HEK293 (cell line): ENCODE data around the gene DGUOK.

Experiments
- CTCF ChIA-PET: fragments of 350-600 bp; formaldehyde crosslinking; extraction: SDS; loops from one replicate; lab custom pipeline; 2021; ENCODE audit warnings: antibody characterized with exemption; lab: Yijun Ruan, JAX
- POLR2A ChIA-PET: fragments of 300-600 bp; formaldehyde crosslinking; extraction: SDS; loops from one replicate; lab custom pipeline; 2020; ENCODE audit warnings: antibody characterized with exemption, inconsistent platforms; lab: Yijun Ruan, JAX
- H3K27ac ChIP-seq: fragments of 200-500 bp; sonication (Bioruptor generic); 2 replicates; pipeline ENCODE4 v1.5.1; 2014; ENCODE audit warnings: low read depth, low read length, control low read depth, inconsistent platforms; ENCODE audit errors: extremely low read depth
- H3K36me3 ChIP-seq, 2 experiments: fragments of 200-500 bp in 1 of 2; sonication (Bioruptor generic) in 1 of 2; 1 replicate in 1 of 2; 2 replicates in 1 of 2; pipeline ENCODE4 v1.5.1; 2014 to 2017; ENCODE audit warnings: inconsistent platforms in 2 of 2, low read length in 2 of 2; ENCODE audit not compliant: control insufficient read depth in 2 of 2, insufficient read depth in 1 of 2
- H3K4me1 ChIP-seq: fragments of 200-500 bp; sonication (Bioruptor generic); 2 replicates; pipeline ENCODE4 v1.5.1; 2014; ENCODE audit warnings: mild to moderate bottlenecking, low read length, inconsistent platforms; ENCODE audit not compliant: control insufficient read depth, insufficient read depth
- H3K4me3 ChIP-seq: 2 replicates; pipeline ENCODE4 v1.5.1; 2011; ENCODE audit warnings: low read depth, mild to moderate bottlenecking, control low read depth, low read length, moderate library complexity
- H3K9me3 ChIP-seq: fragments of 200-500 bp; sonication (Bioruptor generic); 2 replicates; pipeline ENCODE4 v1.5.1; 2014; ENCODE audit warnings: low read depth, low read length, inconsistent platforms; ENCODE audit not compliant: control insufficient read depth, insufficient read depth
- IKZF3 ChIP-seq: fragments of 450-650 bp; IDR thresholded peaks from 2 replicates; pipeline ENCODE4 v1.5.0; 2018; ENCODE audit warnings: missing biosample characterization, mild to moderate bottlenecking, missing genetic modification characterization, moderate library complexity
- MYNN ChIP-seq: fragments of 450-650 bp; formaldehyde crosslinking; IDR thresholded peaks from 2 replicates; pipeline ENCODE4 v1.5.1; 2016; ENCODE audit warnings: missing biosample characterization, missing genetic modification characterization, borderline replicate concordance
- TRIM28 ChIP-seq: IDR thresholded peaks from 2 replicates; pipeline ENCODE4 v1.6.1; 2011; ENCODE audit warnings: low read length, control low read depth, borderline replicate concordance
- YY2 ChIP-seq: fragments of 450-650 bp; formaldehyde crosslinking; IDR thresholded peaks from 2 replicates; pipeline ENCODE4 v1.5.1; 2016; ENCODE audit warnings: missing biosample characterization, missing genetic modification characterization
- ZFHX2 ChIP-seq: fragments of 450-650 bp; formaldehyde crosslinking; conservative IDR thresholded peaks from 2 replicates; pipeline ENCODE4 v1.5.1; 2016; ENCODE audit warnings: missing biosample characterization, missing genetic modification characterization
- ZNF133 ChIP-seq: fragments of 450-650 bp; formaldehyde crosslinking; IDR thresholded peaks from 2 replicates; pipeline ENCODE4 v1.5.1; 2016; ENCODE audit warnings: missing biosample characterization, missing genetic modification characterization
- ZNF138 ChIP-seq: fragments of 450-650 bp; formaldehyde crosslinking; IDR thresholded peaks from 2 replicates; pipeline ENCODE4 v1.5.1; 2016; ENCODE audit warnings: missing biosample characterization, missing genetic modification characterization, borderline replicate concordance
- ZNF174 ChIP-seq: fragments of 450-650 bp; formaldehyde crosslinking; IDR thresholded peaks from 2 replicates; pipeline ENCODE4 v1.5.0; 2017; ENCODE audit warnings: missing biosample characterization, mild to moderate bottlenecking, missing genetic modification characterization
- ZNF23 ChIP-seq: fragments of 450-650 bp; formaldehyde crosslinking; IDR thresholded peaks from 2 replicates; pipeline ENCODE4 v1.5.1; 2016; ENCODE audit warnings: missing biosample characterization, missing genetic modification characterization, borderline replicate concordance
- ZNF391 ChIP-seq: fragments of 450-650 bp; formaldehyde crosslinking; IDR thresholded peaks from 2 replicates; pipeline ENCODE4 v1.5.1; 2016; ENCODE audit warnings: low read depth, missing biosample characterization, missing genetic modification characterization, borderline replicate concordance
- ZNF596 ChIP-seq: fragments of 450-650 bp; IDR thresholded peaks from 2 replicates; pipeline ENCODE4 v1.5.0; 2018; ENCODE audit warnings: missing biosample characterization, mild to moderate bottlenecking, missing genetic modification characterization, moderate library complexity
- ZNF792 ChIP-seq: fragments of 450-650 bp; formaldehyde crosslinking; IDR thresholded peaks from 2 replicates; pipeline ENCODE4 v1.5.1; 2016; ENCODE audit warnings: missing biosample characterization, missing genetic modification characterization
- TF ChIP-seq, protein P1 (sequence below): fragments of 450-650 bp; formaldehyde crosslinking; IDR thresholded peaks from 2 replicates; pipeline ENCODE4 v1.5.1; 2017; ENCODE audit warnings: missing biosample characterization, missing genetic modification characterization
- TF ChIP-seq, protein P2 (sequence below): fragments of 450-650 bp; formaldehyde crosslinking; IDR thresholded peaks from 2 replicates; pipeline ENCODE4 v1.5.1; 2016; ENCODE audit warnings: missing biosample characterization, missing genetic modification characterization
- TF ChIP-seq, protein P3 (sequence below): fragments of 450-650 bp; formaldehyde crosslinking; IDR thresholded peaks from 2 replicates; pipeline ENCODE4 v1.5.1; 2016; ENCODE audit warnings: missing biosample characterization, missing genetic modification characterization
- TF ChIP-seq, protein P4 (sequence below): fragments of 450-650 bp; formaldehyde crosslinking; IDR thresholded peaks from 2 replicates; pipeline ENCODE4 v1.5.1; 2016; ENCODE audit warnings: missing biosample characterization, missing genetic modification characterization
- TF ChIP-seq, protein P5 (sequence below): fragments of 450-650 bp; formaldehyde crosslinking; IDR thresholded peaks from 2 replicates; pipeline ENCODE4 v1.5.1; 2016; ENCODE audit warnings: missing biosample characterization, missing genetic modification characterization
- TF ChIP-seq, protein P6 (sequence below): fragments of 450-650 bp; formaldehyde crosslinking; IDR thresholded peaks from 2 replicates; pipeline ENCODE4 v1.5.1; 2016; ENCODE audit warnings: missing biosample characterization, missing genetic modification characterization, borderline replicate concordance
- TF ChIP-seq, protein P7 (sequence below): fragments of 450-650 bp; formaldehyde crosslinking; IDR thresholded peaks from 2 replicates; pipeline ENCODE4 v1.5.1; 2017; ENCODE audit warnings: missing biosample characterization, mild to moderate bottlenecking, missing genetic modification characterization, moderate library complexity

The DGUOK gene

DNA sequence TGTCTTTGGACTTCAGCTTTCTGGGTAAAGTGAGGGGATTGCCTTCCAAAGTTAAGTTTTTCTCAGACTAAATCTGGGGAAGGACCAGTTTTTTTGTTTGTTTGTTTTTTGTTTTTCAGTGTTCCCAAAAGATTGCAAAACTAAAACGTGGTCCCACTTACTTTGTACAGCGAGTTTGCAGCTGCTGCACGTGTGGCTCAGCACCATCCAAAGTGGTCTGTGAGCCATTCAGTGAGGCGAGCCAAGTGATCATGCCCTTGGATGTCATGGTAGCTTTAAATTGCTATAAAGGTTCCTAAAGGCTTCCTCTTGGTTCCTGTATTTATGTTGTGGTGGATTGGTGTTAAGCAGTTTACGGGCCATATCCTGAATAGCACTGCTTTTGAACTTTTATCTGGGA lies 81.0 kb downstream of the DGUOK start:
- Histone ChIP-seq H3K27ac (no peak overlapping the region), H3K4me3 (no peak overlapping the region), H3K36me3 (peaks cover 0 to 8% of the 10 kb centered on the region in 2 experiments; a peak in 1 of 3 replicates), H3K4me1 (peaks cover 43% of the 10 kb centered on the region), H3K9me3 (no peaks in the 10 kb centered on the region)
- POLR2A ChIA-PET, result no interaction called here
- CTCF ChIA-PET, result no interaction called here
- TF ChIP-seq ZNF23 (tag by site-specific recombination), result no peak
- no peak for TF ChIP-seq ZFHX2 (tag by site-specific recombination)
- TF ChIP-seq, protein P1, sequence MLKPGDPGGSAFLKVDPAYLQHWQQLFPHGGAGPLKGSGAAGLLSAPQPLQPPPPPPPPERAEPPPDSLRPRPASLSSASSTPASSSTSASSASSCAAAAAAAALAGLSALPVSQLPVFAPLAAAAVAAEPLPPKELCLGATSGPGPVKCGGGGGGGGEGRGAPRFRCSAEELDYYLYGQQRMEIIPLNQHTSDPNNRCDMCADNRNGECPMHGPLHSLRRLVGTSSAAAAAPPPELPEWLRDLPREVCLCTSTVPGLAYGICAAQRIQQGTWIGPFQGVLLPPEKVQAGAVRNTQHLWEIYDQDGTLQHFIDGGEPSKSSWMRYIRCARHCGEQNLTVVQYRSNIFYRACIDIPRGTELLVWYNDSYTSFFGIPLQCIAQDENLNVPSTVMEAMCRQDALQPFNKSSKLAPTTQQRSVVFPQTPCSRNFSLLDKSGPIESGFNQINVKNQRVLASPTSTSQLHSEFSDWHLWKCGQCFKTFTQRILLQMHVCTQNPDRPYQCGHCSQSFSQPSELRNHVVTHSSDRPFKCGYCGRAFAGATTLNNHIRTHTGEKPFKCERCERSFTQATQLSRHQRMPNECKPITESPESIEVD (tag by site-specific recombination), result no peak
- TF ChIP-seq, protein P2, sequence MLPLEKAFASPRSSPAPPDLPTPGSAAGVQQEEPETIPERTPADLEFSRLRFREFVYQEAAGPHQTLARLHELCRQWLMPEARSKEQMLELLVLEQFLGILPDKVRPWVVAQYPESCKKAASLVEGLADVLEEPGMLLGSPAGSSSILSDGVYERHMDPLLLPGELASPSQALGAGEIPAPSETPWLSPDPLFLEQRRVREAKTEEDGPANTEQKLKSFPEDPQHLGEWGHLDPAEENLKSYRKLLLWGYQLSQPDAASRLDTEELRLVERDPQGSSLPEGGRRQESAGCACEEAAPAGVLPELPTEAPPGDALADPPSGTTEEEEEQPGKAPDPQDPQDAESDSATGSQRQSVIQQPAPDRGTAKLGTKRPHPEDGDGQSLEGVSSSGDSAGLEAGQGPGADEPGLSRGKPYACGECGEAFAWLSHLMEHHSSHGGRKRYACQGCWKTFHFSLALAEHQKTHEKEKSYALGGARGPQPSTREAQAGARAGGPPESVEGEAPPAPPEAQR (tag by site-specific recombination), result no peak
- TF ChIP-seq ZNF596 (tag by site-specific recombination), result no peak
- TF ChIP-seq, protein P3, sequence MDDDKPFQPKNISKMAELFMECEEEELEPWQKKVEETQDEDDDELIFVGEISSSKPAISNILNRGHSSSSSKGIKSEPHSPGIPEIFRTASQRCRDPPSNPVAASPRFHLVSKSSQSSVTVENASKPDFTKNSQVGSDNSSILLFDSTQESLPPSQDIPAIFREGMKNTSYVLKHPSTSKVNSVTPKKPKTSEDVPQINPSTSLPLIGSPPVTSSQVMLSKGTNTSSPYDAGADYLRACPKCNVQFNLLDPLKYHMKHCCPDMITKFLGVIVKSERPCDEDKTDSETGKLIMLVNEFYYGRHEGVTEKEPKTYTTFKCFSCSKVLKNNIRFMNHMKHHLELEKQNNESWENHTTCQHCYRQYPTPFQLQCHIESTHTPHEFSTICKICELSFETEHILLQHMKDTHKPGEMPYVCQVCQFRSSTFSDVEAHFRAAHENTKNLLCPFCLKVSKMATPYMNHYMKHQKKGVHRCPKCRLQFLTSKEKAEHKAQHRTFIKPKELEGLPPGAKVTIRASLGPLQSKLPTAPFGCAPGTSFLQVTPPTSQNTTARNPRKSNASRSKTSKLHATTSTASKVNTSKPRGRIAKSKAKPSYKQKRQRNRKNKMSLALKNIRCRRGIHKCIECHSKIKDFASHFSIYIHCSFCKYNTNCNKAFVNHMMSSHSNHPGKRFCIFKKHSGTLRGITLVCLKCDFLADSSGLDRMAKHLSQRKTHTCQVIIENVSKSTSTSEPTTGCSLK (tag by site-specific recombination), result no peak
- TF ChIP-seq IKZF3 (tag by site-specific recombination), result no peak
- TF ChIP-seq, protein P4, sequence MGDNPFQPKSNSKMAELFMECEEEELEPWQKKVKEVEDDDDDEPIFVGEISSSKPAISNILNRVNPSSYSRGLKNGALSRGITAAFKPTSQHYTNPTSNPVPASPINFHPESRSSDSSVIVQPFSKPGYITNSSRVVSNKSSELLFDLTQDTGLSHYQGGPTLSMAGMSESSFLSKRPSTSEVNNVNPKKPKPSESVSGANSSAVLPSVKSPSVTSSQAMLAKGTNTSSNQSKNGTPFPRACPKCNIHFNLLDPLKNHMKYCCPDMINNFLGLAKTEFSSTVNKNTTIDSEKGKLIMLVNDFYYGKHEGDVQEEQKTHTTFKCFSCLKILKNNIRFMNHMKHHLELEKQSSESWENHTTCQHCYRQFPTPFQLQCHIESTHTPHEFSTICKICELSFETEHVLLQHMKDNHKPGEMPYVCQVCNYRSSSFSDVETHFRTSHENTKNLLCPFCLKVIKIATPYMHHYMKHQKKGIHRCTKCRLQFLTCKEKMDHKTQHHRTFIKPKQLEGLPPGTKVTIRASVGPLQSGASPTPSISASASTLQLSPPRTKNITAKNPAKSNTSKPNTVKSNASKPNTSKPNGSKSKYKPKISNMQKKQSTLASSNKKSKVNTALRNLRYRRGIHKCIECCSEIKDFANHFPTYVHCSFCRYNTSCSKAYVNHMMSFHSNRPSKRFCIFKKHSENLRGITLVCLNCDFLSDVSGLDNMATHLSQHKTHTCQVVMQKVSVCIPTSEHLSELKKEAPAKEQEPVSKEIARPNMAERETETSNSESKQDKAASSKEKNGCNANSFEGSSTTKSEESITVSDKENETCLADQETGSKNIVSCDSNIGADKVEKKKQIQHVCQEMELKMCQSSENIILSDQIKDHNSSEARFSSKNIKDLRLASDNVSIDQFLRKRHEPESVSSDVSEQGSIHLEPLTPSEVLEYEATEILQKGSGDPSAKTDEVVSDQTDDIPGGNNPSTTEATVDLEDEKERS (tag by site-specific recombination), result no peak
- no peak for TF ChIP-seq ZNF174 (tag by site-specific recombination)
- TF ChIP-seq ZNF391 (tag by site-specific recombination), result no peak
- TF ChIP-seq, protein P5, sequence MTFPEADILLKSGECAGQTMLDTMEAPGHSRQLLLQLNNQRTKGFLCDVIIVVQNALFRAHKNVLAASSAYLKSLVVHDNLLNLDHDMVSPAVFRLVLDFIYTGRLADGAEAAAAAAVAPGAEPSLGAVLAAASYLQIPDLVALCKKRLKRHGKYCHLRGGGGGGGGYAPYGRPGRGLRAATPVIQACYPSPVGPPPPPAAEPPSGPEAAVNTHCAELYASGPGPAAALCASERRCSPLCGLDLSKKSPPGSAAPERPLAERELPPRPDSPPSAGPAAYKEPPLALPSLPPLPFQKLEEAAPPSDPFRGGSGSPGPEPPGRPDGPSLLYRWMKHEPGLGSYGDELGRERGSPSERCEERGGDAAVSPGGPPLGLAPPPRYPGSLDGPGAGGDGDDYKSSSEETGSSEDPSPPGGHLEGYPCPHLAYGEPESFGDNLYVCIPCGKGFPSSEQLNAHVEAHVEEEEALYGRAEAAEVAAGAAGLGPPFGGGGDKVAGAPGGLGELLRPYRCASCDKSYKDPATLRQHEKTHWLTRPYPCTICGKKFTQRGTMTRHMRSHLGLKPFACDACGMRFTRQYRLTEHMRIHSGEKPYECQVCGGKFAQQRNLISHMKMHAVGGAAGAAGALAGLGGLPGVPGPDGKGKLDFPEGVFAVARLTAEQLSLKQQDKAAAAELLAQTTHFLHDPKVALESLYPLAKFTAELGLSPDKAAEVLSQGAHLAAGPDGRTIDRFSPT (tag by site-specific recombination), result no peak
- no peak for TF ChIP-seq TRIM28
- TF ChIP-seq, protein P6, sequence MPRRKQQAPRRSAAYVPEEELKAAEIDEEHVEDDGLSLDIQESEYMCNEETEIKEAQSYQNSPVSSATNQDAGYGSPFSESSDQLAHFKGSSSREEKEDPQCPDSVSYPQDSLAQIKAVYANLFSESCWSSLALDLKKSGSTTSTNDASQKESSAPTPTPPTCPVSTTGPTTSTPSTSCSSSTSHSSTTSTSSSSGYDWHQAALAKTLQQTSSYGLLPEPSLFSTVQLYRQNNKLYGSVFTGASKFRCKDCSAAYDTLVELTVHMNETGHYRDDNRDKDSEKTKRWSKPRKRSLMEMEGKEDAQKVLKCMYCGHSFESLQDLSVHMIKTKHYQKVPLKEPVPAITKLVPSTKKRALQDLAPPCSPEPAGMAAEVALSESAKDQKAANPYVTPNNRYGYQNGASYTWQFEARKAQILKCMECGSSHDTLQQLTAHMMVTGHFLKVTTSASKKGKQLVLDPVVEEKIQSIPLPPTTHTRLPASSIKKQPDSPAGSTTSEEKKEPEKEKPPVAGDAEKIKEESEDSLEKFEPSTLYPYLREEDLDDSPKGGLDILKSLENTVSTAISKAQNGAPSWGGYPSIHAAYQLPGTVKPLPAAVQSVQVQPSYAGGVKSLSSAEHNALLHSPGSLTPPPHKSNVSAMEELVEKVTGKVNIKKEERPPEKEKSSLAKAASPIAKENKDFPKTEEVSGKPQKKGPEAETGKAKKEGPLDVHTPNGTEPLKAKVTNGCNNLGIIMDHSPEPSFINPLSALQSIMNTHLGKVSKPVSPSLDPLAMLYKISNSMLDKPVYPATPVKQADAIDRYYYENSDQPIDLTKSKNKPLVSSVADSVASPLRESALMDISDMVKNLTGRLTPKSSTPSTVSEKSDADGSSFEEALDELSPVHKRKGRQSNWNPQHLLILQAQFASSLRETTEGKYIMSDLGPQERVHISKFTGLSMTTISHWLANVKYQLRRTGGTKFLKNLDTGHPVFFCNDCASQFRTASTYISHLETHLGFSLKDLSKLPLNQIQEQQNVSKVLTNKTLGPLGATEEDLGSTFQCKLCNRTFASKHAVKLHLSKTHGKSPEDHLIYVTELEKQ (tag by site-specific recombination), result no peak
- no peak for TF ChIP-seq YY2
- TF ChIP-seq MYNN, result no peak
- TF ChIP-seq ZNF792, result no peak
- no peak for TF ChIP-seq ZNF138 (tag by site-specific recombination)
- TF ChIP-seq, protein P7, sequence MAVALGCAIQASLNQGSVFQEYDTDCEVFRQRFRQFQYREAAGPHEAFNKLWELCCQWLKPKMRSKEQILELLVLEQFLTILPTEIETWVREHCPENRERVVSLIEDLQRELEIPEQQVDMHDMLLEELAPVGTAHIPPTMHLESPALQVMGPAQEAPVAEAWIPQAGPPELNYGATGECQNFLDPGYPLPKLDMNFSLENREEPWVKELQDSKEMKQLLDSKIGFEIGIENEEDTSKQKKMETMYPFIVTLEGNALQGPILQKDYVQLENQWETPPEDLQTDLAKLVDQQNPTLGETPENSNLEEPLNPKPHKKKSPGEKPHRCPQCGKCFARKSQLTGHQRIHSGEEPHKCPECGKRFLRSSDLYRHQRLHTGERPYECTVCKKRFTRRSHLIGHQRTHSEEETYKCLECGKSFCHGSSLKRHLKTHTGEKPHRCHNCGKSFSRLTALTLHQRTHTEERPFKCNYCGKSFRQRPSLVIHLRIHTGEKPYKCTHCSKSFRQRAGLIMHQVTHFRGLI, result no peak
- no peak for TF ChIP-seq ZNF133
